Measurements from ENCODE around the gene ZNF224.
"Not testable (repeated sequence)": the region's sequence is repeated elsewhere in the genome, so short reads cannot be mapped to it uniquely, and the experiment has no call there.

ZNF224 gene

GRCh38 chr19:44113784-44114390 is 19.7 kb downstream of the ZNF224 start:
- DNase-seq (ENCODE audit: extremely low spot score): peak; percentile 9

GRCh38 chr19:44121162-44121561 is 27.0 kb downstream of the ZNF224 start:
- CTCF ChIA-PET: interaction anchor here (0.9 kb wide), 1 partner anchor 72 kb away, joined by 3 read pairs; no protein-coding TSS in a partner anchor
- POLR2A ChIA-PET; DNase-seq (ENCODE audit: extremely low spot score): not testable (repeated sequence)

More at GRCh38 chr19:44113784-44114390, 19.7 kb downstream of the ZNF224 start:
- CTCF ChIA-PET: no interaction called here
- TF ChIP-seq ZNF384 (IDR thresholded peaks at IDR 0.05) (no peak), FOXM1 (IDR thresholded peaks at IDR 0.05; ENCODE audit: borderline replicate concordance) (no peak), TARDBP (IDR thresholded peaks at IDR 0.05) (no peak), ELF4 (IDR thresholded peaks at IDR 0.05) (no peak), NFRKB (IDR thresholded peaks at IDR 0.05) (no peak), FOXK2 (IDR thresholded peaks at IDR 0.05) (no peak), BHLHE40 (IDR thresholded peaks at IDR 0.05; ENCODE audit: borderline replicate concordance) (no peak)
- POLR2A ChIA-PET: interaction anchor here (0.6 to 2.1 kb wide), 4 partner anchors 28 to 391 kb away, joined by 3 to 10 read pairs (median 4); partner anchors contain the start of genes ZNF226 and ZNF227

GRCh38 chr19:44131955-44132354 is 37.8 kb downstream of the ZNF224 start:
- CTCF ChIA-PET: no interaction called here
- TF ChIP-seq ELF4 (IDR thresholded peaks at IDR 0.05) (no peak), HDGF (IDR thresholded peaks at IDR 0.05; ENCODE audit: borderline replicate concordance) (no peak), NFRKB (IDR thresholded peaks at IDR 0.05) (no peak), ZNF384 (IDR thresholded peaks at IDR 0.05) (no peak)
- POLR2A ChIA-PET: interaction anchor here (0.6 kb wide), 1 partner anchor 116 kb away, joined by 3 read pairs; no protein-coding TSS in a partner anchor
- no peak for DNase-seq (ENCODE audit: extremely low spot score)

- ChIA-PET POLR2A (interaction anchor here (1.3 kb wide), 1 partner anchor 27 kb away, joined by 4 read pairs; no protein-coding TSS in a partner anchor), CTCF (interaction anchor here (0.6 kb wide), 1 partner anchor 430 kb away, joined by 3 read pairs; no protein-coding TSS in a partner anchor)
- DNase-seq (ENCODE audit: extremely low spot score): peak; percentile 82
- TF ChIP-seq ARNT (IDR thresholded peaks at IDR 0.05) (no peak), PKNOX1 (IDR thresholded peaks at IDR 0.05) (peak; percentile 64; the same call in 1 of the 2 replicates), ELF4 (IDR thresholded peaks at IDR 0.05) (peak; percentile 65), L3MBTL2 (conservative IDR thresholded peaks at IDR 0.05) (peak; percentile 79)
These were observed 47.3 kb downstream of the ZNF224 start, which contains the start of gene ZNF234 for GRCh38 chr19:44141191-44142058. Gene ZNF234 (plus strand): TSS chr19:44141554. CDS start chr19:44144633, 3,079 bp downstream.

GRCh38 chr19:44142059-44142433 is 47.9 kb downstream of the ZNF224 start:
- CTCF ChIA-PET: interaction anchor here (0.6 kb wide), 1 partner anchor 430 kb away, joined by 3 read pairs; no protein-coding TSS in a partner anchor
- POLR2A ChIA-PET: interaction anchor here (1.3 kb wide), 1 partner anchor 28 kb away, joined by 4 read pairs; no protein-coding TSS in a partner anchor
- peak; percentile 4 for DNase-seq (ENCODE audit: extremely low spot score)
- TF ChIP-seq ARNT (IDR thresholded peaks at IDR 0.05) (no peak), FOXK2 (IDR thresholded peaks at IDR 0.05) (no peak), HDGF (IDR thresholded peaks at IDR 0.05; ENCODE audit: borderline replicate concordance) (no peak), TARDBP (IDR thresholded peaks at IDR 0.05) (no peak), SUZ12 (IDR thresholded peaks at IDR 0.05) (no peak), BHLHE40 (IDR thresholded peaks at IDR 0.05; ENCODE audit: borderline replicate concordance) (no peak), PKNOX1 (IDR thresholded peaks at IDR 0.05) (no peak), ZNF384 (IDR thresholded peaks at IDR 0.05) (no peak)

- no peak for TF ChIP-seq FOXM1 (IDR thresholded peaks at IDR 0.05; ENCODE audit: borderline replicate concordance)
- TF ChIP-seq ZNF384 (IDR thresholded peaks at IDR 0.05): no peak
- no peak for TF ChIP-seq HDGF (IDR thresholded peaks at IDR 0.05; ENCODE audit: borderline replicate concordance)
- no peak for TF ChIP-seq PKNOX1 (IDR thresholded peaks at IDR 0.05)
- TF ChIP-seq SUZ12 (IDR thresholded peaks at IDR 0.05): no peak
- TF ChIP-seq CTBP1 (IDR thresholded peaks at IDR 0.05; ENCODE audit: borderline replicate concordance): no peak
- no peak for DNase-seq (ENCODE audit: extremely low spot score)
- ChIA-PET CTCF (no interaction called here), POLR2A (no interaction called here)
These were observed 55.6 kb downstream of the ZNF224 start for GRCh38 chr19:44149776-44150175.

- TF ChIP-seq PKNOX1 (IDR thresholded peaks at IDR 0.05) (no peak), CTBP1 (IDR thresholded peaks at IDR 0.05; ENCODE audit: borderline replicate concordance) (no peak), HDGF (IDR thresholded peaks at IDR 0.05; ENCODE audit: borderline replicate concordance) (no peak), ELF4 (IDR thresholded peaks at IDR 0.05) (no peak), FOXA1 (IDR thresholded peaks at IDR 0.05) (no peak), TARDBP (IDR thresholded peaks at IDR 0.05) (no peak), SP1 (IDR thresholded peaks at IDR 0.05) (no peak), L3MBTL2 (conservative IDR thresholded peaks at IDR 0.05) (no peak), ARNT (IDR thresholded peaks at IDR 0.05) (no peak), NFRKB (IDR thresholded peaks at IDR 0.05) (no peak), ZNF384 (IDR thresholded peaks at IDR 0.05) (no peak), FOXK2 (IDR thresholded peaks at IDR 0.05) (no peak), FOXM1 (IDR thresholded peaks at IDR 0.05; ENCODE audit: borderline replicate concordance) (no peak)
- no peak for DNase-seq (ENCODE audit: extremely low spot score)
- POLR2A ChIA-PET: no interaction called here
- CTCF ChIA-PET: interaction anchor here (0.6 to 0.7 kb wide), 2 partner anchors 196 to 503 kb away, joined by 3 to 4 read pairs; no protein-coding TSS in a partner anchor
These were observed 57.3 kb downstream of the ZNF224 start for GRCh38 chr19:44151491-44151890.

All from HEK293T (cell line).